SK-N-SH treated with all-trans-retinoic acid at 6 μM for 48 hours (cell line): ENCODE data around the gene C22orf15.

Experiments
- ATAC-seq: fragments of 200-7000 bp; cut with Tn5 transposase; 3 replicates; pipeline ENCODE4 v1.9.1; 2020; ENCODE audit warnings: mild to moderate bottlenecking, moderate library complexity
- ARNTL ChIP-seq: fragments of 450-650 bp; formaldehyde crosslinking; IDR thresholded peaks from 2 replicates; pipeline ENCODE4 v1.5.0; 2020; ENCODE audit warnings: low read depth, mild to moderate bottlenecking, moderate library complexity, borderline replicate concordance
- BACH2 ChIP-seq: fragments of 250-450 bp; sonication (Bioruptor Pico); IDR thresholded peaks from 2 replicates; pipeline ENCODE4 v1.9.0; 2021; ENCODE audit warnings: mild to moderate bottlenecking, borderline replicate concordance
- CSDC2 ChIP-seq: fragments of 250-450 bp; sonication (Bioruptor Pico); IDR thresholded peaks from 2 replicates; pipeline ENCODE4 v1.5.0; 2020; ENCODE audit warnings: mild to moderate bottlenecking, moderate library complexity
- CSRNP3 ChIP-seq: fragments of 250-450 bp; sonication (Bioruptor Pico); IDR thresholded peaks from 2 replicates; pipeline ENCODE4 v1.5.1; 2021; ENCODE audit warnings: mild to moderate bottlenecking, moderate library complexity
- ESRRG ChIP-seq: fragments of 250-450 bp; sonication (Bioruptor Pico); IDR thresholded peaks from 2 replicates; pipeline ENCODE4 v1.6.1; 2021; ENCODE audit warnings: mild to moderate bottlenecking
- GLIS3 ChIP-seq: fragments of 250-450 bp; sonication (Bioruptor Pico); IDR thresholded peaks from 2 replicates; pipeline ENCODE4 v1.5.0; 2020; ENCODE audit warnings: mild to moderate bottlenecking, moderate library complexity
- ISL1 ChIP-seq: fragments of 250-450 bp; sonication (Bioruptor Pico); IDR thresholded peaks from 2 replicates; pipeline ENCODE4 v2.1.2; 2022; ENCODE audit warnings: mild to moderate bottlenecking, moderate library complexity
- OSR1 ChIP-seq: fragments of 250-450 bp; sonication (Bioruptor Pico); IDR thresholded peaks from 2 replicates; pipeline ENCODE4 v1.8.0; 2022; ENCODE audit warnings: moderate library complexity, mild to moderate bottlenecking, inconsistent platforms
- PATZ1 ChIP-seq: fragments of 250-450 bp; sonication (Bioruptor Pico); IDR thresholded peaks from 2 replicates; pipeline ENCODE4 v1.8.0; 2020; ENCODE audit warnings: mild to moderate bottlenecking, moderate library complexity, borderline replicate concordance
- POU6F1 ChIP-seq: fragments of 250-450 bp; sonication (Bioruptor Pico); IDR thresholded peaks from 2 replicates; pipeline ENCODE4 v1.8.0; 2021; ENCODE audit warnings: low read depth, mild to moderate bottlenecking, moderate library complexity, borderline replicate concordance
- PPARA ChIP-seq: fragments of 250-450 bp; sonication (Bioruptor Pico); IDR thresholded peaks from 2 replicates; pipeline ENCODE4 v1.5.0; 2020; ENCODE audit warnings: mild to moderate bottlenecking, borderline replicate concordance
- RARB ChIP-seq: fragments of 250-450 bp; sonication (Bioruptor Pico); IDR thresholded peaks from 2 replicates; pipeline ENCODE4 v1.8.0; 2021; ENCODE audit warnings: mild to moderate bottlenecking, moderate library complexity
- TOX ChIP-seq: fragments of 250-450 bp; sonication (Bioruptor Pico); IDR thresholded peaks from 2 replicates; pipeline ENCODE4 v1.8.0; 2021; ENCODE audit warnings: mild to moderate bottlenecking, moderate library complexity, borderline replicate concordance
- TSHZ2 ChIP-seq: fragments of 250-450 bp; sonication (Bioruptor Pico); IDR thresholded peaks from 2 replicates; pipeline ENCODE4 v1.5.0; 2020; ENCODE audit warnings: mild to moderate bottlenecking, moderate library complexity
- ZFP3 ChIP-seq: fragments of 250-450 bp; sonication (Bioruptor Pico); IDR thresholded peaks from 2 replicates; pipeline ENCODE4 v1.5.0; 2020; ENCODE audit warnings: mild to moderate bottlenecking, moderate library complexity
- ZFP30 ChIP-seq: fragments of 450-650 bp; formaldehyde crosslinking; IDR thresholded peaks from 2 replicates; pipeline ENCODE4 v1.5.0; 2022; ENCODE audit warnings: mild to moderate bottlenecking, moderate library complexity
- ZNF565 ChIP-seq: fragments of 450-650 bp; formaldehyde crosslinking; conservative IDR thresholded peaks from 2 replicates; pipeline ENCODE4 v1.5.0; 2020; ENCODE audit warnings: low read depth, mild to moderate bottlenecking, moderate library complexity
- ZNF70 ChIP-seq: fragments of 450-650 bp; formaldehyde crosslinking; IDR thresholded peaks from 2 replicates; pipeline ENCODE4 v1.5.0; 2020; ENCODE audit warnings: mild to moderate bottlenecking, moderate library complexity
- ZNF8 ChIP-seq: fragments of 450-650 bp; formaldehyde crosslinking; IDR thresholded peaks from 2 replicates; pipeline ENCODE4 v1.5.0; 2020; ENCODE audit warnings: mild to moderate bottlenecking, moderate library complexity

Gene C22orf15

DNA sequence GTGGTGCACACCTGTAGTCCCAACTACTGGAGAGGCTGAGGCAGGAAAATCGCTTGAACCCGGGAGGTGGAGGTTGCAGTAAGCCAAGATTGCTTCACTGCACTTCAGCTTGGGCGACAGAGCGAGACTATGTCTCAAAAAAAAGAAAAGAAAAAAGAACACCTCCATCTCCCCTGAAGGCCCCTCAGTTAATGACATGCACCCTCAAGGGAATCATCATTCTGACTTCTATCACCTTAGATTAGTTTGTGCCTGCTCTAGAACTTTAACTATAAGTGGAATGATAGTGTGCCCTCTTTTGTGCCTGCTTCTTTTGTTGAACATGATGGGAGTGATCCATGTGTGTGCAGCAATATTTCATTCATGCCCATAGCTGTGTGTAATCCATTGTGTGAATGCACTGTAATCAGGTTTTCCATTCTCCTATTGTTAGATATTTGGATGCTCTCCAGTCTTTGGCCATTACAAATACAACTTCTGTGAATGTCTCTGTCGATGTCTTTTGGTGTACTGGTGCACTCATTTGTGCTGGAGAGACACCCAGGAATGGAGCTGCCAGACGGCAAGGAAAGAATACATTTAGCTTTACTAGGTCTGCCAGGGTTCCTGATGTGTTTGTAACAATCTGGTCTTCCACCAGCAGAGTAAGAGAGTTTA is 7.7 kb upstream of the C22orf15 start:
- no peak for ATAC-seq

DNA sequence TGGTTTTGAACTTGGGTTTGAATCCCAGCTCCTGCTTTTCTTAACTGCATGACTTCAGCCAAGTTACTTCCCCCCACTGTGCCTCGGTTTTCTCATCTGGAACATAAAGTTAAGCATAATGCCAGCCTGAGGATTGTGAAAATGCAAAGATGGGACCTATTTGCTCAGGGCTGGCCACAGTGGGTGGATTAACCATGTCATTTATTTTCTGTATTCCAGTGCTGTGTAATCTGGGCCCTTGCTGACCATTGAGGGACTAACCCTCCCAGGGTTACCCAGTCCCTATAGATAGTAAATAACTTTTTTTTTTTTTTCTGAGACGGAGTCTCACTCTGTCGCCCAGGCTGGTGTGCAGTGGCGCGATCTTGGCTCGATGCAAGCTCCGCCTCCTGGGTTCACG is 7.1 kb upstream of the C22orf15 start:
- TF ChIP-seq OSR1 (CRISPR knock-in tag) (no peak), POU6F1 (no peak), RARB (CRISPR knock-in tag) (no peak), GLIS3 (CRISPR knock-in tag) (no peak), ZFP30 (CRISPR knock-in tag) (no peak), TSHZ2 (CRISPR knock-in tag) (no peak), TOX (no peak), CSRNP3 (no peak), ZNF565 (no peak)
- TF ChIP-seq, all 23 proteins: peak for 0
- ATAC-seq, result no peak

More for the DNA sequence above, 7.7 kb upstream of the C22orf15 start:
- TF ChIP-seq POU6F1 (no peak), GLIS3 (CRISPR knock-in tag) (no peak), ZNF70 (no peak), TOX (no peak), ISL1 (no peak), ZFP3 (CRISPR knock-in tag) (no peak), TSHZ2 (CRISPR knock-in tag) (no peak), ARNTL (CRISPR knock-in tag) (no peak)

- no peak for ATAC-seq
- TF ChIP-seq ZNF565 (no peak), PATZ1 (CRISPR knock-in tag) (no peak), TOX (no peak), POU6F1 (no peak), TSHZ2 (CRISPR knock-in tag) (no peak), PPARA (CRISPR knock-in tag) (no peak), ARNTL (CRISPR knock-in tag) (no peak), ZFP3 (CRISPR knock-in tag) (no peak), BACH2 (CRISPR knock-in tag) (no peak), OSR1 (CRISPR knock-in tag) (no peak), RARB (CRISPR knock-in tag) (no peak), ESRRG (CRISPR knock-in tag) (no peak), ZNF70 (no peak), CSDC2 (no peak), ZNF8 (no peak)
Observed at GRCh38 chr22:23756891-23757290, 5.9 kb upstream of the C22orf15 start.
